Fibroblast of skin of right quadriceps (primary cell): ENCODE measurements around the gene CALY.

ENCODE experiments used
- DNase-seq: peaks from one replicate; pipeline ENCODE4 v3.0.0-alpha.2; 2013

The CALY gene

GRCh38 chr10:133309720-133310398 lies 26.8 kb downstream of the CALY start:
- DNase-seq = no peak

GRCh38 chr10:133309100-133309719 lies 27.5 kb downstream of the CALY start:
- DNase-seq = peak; percentile 87

GRCh38 chr10:133308421-133309099 lies 28.1 kb downstream of the CALY start, which contains the start of the genes TUBGCP2 and ZNF511:
Gene TUBGCP2 (minus strand): TSS chr10:133308872. CDS start chr10:133302941, 5,931 bp downstream.
Gene ZNF511 (plus strand): TSS chr10:133308914. CDS start chr10:133308944, 30 bp downstream.
- peak; percentile 84 for DNase-seq

- DNase-seq = peak; percentile 43
Observed at GRCh38 chr10:133307776-133308420, 28.8 kb downstream of the CALY start.

GRCh38 chr10:133306941-133307379 lies 29.7 kb downstream of the CALY start:
- no peak for DNase-seq

GRCh38 chr10:133306097-133306476 lies 30.6 kb downstream of the CALY start:
- DNase-seq = no peak

GRCh38 chr10:133303206-133303605 lies 33.5 kb downstream of the CALY start:
- DNase-seq = no peak

- DNase-seq = no peak
Observed at GRCh38 chr10:133302230-133302629, 34.5 kb downstream of the CALY start.

- DNase-seq = no peak
Observed at GRCh38 chr10:133299738-133300137, 37.0 kb downstream of the CALY start.

GRCh38 chr10:133299224-133299623 lies 37.5 kb downstream of the CALY start:
- DNase-seq = no peak

- no peak for DNase-seq
Observed at GRCh38 chr10:133298466-133298865, 38.2 kb downstream of the CALY start.

GRCh38 chr10:133297504-133297903 lies 39.2 kb downstream of the CALY start:
- no peak for DNase-seq

- no peak for DNase-seq
Observed at GRCh38 chr10:133295426-133296320, 41.0 kb downstream of the CALY start.

- DNase-seq = no peak
Observed at GRCh38 chr10:133294189-133294588, 42.5 kb downstream of the CALY start.

- no peak for DNase-seq
Observed at GRCh38 chr10:133293810-133294119, 42.9 kb downstream of the CALY start.

GRCh38 chr10:133292919-133293809 lies 43.5 kb downstream of the CALY start:
- DNase-seq = peak; percentile 70

- DNase-seq = no peak
Observed at GRCh38 chr10:133289761-133290160, 46.9 kb downstream of the CALY start.

- no peak for DNase-seq
Observed at GRCh38 chr10:133287832-133288500, 48.7 kb downstream of the CALY start.

- no peak for DNase-seq
Observed at GRCh38 chr10:133286366-133286765, 50.3 kb downstream of the CALY start.

- no peak for DNase-seq
Observed at GRCh38 chr10:133285217-133285616, 51.5 kb downstream of the CALY start.

GRCh38 chr10:133283931-133284330 lies 52.8 kb downstream of the CALY start:
- no peak for DNase-seq
